Peyer's patch (tissue), 4 donors: Measurements from ENCODE around the gene FAM20C.

ENCODE experiments used
- POLR2A ChIP-seq, 2 donors: fragments of 450-650 bp; IDR thresholded peaks; one replicate each; pipeline ENCODE4 v1.5.1; 2017; ENCODE audit warnings: antibody characterized with exemption in 2 of 2, mild to moderate bottlenecking in 2 of 2, moderate library complexity in 2 of 2
- TF ChIP-seq, protein P1 (sequence below), 6 experiments: fragments of 450-650 bp in 4 of 6; fragments of 200-600 bp in 2 of 6; sonication (generic) in 1 of 6; IDR thresholded peaks; one replicate each; pipeline ENCODE4 v1.5.1; 2017 to 2019; ENCODE audit warnings: antibody characterized with exemption in 6 of 6, mild to moderate bottlenecking in 3 of 6, moderate library complexity in 1 of 6

DNA sequence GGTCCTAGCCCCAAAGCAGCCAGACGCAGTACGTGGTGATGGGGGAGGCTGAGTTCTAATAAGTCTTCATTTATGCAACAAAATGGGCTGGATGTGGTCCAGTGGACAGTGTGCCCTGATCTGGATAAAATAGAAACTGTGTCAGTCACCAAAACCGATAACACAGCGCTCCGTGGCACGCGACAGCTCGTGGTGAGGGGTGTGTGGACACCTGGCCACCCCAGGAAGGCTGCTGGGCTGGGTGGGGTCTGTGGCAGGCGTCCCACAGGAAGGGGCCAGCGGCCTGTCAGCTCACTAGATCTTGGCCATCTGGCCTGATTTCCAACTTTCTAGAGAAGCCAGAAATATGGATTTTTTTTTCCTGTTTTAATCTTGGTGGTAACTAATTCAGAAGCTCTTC is 17.0 kb downstream of the FAM20C start:
- TF ChIP-seq POLR2A (IDR thresholded peaks at IDR 0.05): no peak
- TF ChIP-seq, protein P1, sequence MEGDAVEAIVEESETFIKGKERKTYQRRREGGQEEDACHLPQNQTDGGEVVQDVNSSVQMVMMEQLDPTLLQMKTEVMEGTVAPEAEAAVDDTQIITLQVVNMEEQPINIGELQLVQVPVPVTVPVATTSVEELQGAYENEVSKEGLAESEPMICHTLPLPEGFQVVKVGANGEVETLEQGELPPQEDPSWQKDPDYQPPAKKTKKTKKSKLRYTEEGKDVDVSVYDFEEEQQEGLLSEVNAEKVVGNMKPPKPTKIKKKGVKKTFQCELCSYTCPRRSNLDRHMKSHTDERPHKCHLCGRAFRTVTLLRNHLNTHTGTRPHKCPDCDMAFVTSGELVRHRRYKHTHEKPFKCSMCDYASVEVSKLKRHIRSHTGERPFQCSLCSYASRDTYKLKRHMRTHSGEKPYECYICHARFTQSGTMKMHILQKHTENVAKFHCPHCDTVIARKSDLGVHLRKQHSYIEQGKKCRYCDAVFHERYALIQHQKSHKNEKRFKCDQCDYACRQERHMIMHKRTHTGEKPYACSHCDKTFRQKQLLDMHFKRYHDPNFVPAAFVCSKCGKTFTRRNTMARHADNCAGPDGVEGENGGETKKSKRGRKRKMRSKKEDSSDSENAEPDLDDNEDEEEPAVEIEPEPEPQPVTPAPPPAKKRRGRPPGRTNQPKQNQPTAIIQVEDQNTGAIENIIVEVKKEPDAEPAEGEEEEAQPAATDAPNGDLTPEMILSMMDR (IDR thresholded peaks at IDR 0.05): no peak
